ENCODE results near the gene MARCKSL1.

- TF ChIP-seq CTCF (conservative IDR thresholded peaks at IDR 0.05; ENCODE audit: low read depth, low read length) (no peak), EZH2 (IDR thresholded peaks at IDR 0.05; ENCODE audit: borderline replicate concordance, low read depth, low read length, poor library complexity, severe bottlenecking) (no peak)
Observed at GRCh38 chr1:32335535-32335789, 571 bp downstream of the MARCKSL1 start.
